DND-41 (cell line): Measurements from ENCODE around the gene UPF3A.

Source experiments
- ATAC-seq: fragments of 200-7000 bp; cut with Tn5 transposase; 3 replicates; pipeline ENCODE4 v1.9.1; 2021; ENCODE audit warnings: low read depth; ENCODE audit not compliant: insufficient read depth
- DNase-seq: peaks from one replicate; pipeline ENCODE4 v3.0.0-alpha.2; 2020
- H2AFZ ChIP-seq: 2 replicates; pipeline ENCODE4 v1.6.0; 2012; ENCODE audit warnings: low read depth, low read length
- H3K27ac ChIP-seq: 2 replicates; pipeline ENCODE4 v1.5.1; 2012; ENCODE audit warnings: low read length, inconsistent platforms
- H3K27me3 ChIP-seq: fragments of 200-600 bp; sonication (generic); 2 replicates; pipeline ENCODE4 v1.6.0; 2012; ENCODE audit warnings: low read length, mild to moderate bottlenecking, inconsistent platforms; ENCODE audit not compliant: insufficient read depth, poor library complexity
- H3K36me3 ChIP-seq: 2 replicates; pipeline ENCODE4 v1.5.1; 2012; ENCODE audit warnings: low read length, inconsistent platforms; ENCODE audit not compliant: insufficient read depth
- H3K4me1 ChIP-seq: 2 replicates; pipeline ENCODE4 v1.5.1; 2012; ENCODE audit warnings: mild to moderate bottlenecking, low read length; ENCODE audit not compliant: insufficient read depth
- H3K4me2 ChIP-seq: 2 replicates; pipeline ENCODE4 v1.6.0; 2012; ENCODE audit warnings: mild to moderate bottlenecking, moderate library complexity, low read length, inconsistent platforms; ENCODE audit not compliant: insufficient read depth
- H3K4me3 ChIP-seq, 2 experiments: fragments of 200-600 bp in 1 of 2; shearing (Covaris generic) in 1 of 2; 2 replicates each; pipeline ENCODE4 v1.5.1; 2012 to 2016; ENCODE audit warnings: inconsistent platforms in 2 of 2, low read length in 2 of 2, mild to moderate bottlenecking in 2 of 2, low read depth in 1 of 2, moderate library complexity in 1 of 2
- H3K79me2 ChIP-seq: 2 replicates; pipeline ENCODE4 v1.6.0; 2012; ENCODE audit warnings: low read length, inconsistent platforms; ENCODE audit not compliant: insufficient read depth
- H3K9ac ChIP-seq: 2 replicates; pipeline ENCODE4 v1.6.0; 2012; ENCODE audit warnings: low read depth, mild to moderate bottlenecking, inconsistent platforms, low read length, moderate library complexity
- H3K9me3 ChIP-seq: 2 replicates; pipeline ENCODE4 v1.5.1; 2012; ENCODE audit warnings: low read length, moderate library complexity, mild to moderate bottlenecking, inconsistent platforms; ENCODE audit not compliant: insufficient read depth, severe bottlenecking
- H4K20me1 ChIP-seq: 2 replicates; pipeline ENCODE4 v1.6.0; 2012; ENCODE audit warnings: low read length; ENCODE audit not compliant: insufficient read depth
- EZH2 ChIP-seq: IDR thresholded peaks from 3 replicates; pipeline ENCODE4 v1.6.1; 2012; ENCODE audit warnings: borderline replicate concordance, low read depth, mild to moderate bottlenecking, moderate library complexity, low read length, inconsistent platforms; ENCODE audit not compliant: severe bottlenecking
- TF ChIP-seq, protein P1 (sequence below): IDR thresholded peaks from 2 replicates; pipeline ENCODE4 v1.5.1; 2012; ENCODE audit warnings: borderline replicate concordance, low read length, moderate library complexity, mild to moderate bottlenecking; ENCODE audit not compliant: poor library complexity, severe bottlenecking; ENCODE audit errors: extremely low read depth

Gene UPF3A

DNA sequence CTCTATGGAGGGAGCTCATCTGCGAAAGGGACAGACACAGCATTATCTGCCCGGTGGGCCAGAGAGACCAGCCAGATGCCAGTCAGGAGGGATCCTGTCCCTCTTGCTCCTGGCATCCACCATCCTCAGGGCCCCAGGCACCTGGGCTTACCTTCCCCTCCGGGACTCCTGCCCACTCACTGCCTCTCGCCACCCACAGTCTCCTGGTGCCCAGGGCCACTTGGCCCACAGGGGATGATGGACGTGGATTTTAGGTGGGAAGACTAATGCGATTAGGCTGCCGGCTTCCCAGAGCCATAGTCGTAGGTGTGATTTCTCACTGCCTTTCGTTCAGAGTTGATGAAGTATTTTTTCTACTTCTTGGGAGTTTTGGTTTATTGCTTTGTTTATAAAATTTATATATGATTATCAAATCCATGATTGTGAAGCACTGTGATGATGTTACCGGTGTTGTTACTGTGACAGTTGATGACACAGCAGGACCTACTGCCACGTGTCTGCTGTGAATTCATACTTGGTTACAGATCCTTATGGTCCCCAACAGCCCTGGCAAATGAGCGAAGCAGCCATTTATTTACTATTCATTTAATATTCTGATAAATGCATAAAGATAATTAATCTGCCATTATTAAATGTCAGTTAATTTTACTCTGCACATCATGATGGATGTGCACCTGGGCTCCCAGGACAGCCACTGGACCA lies 18.4 kb downstream of the UPF3A start:
- Histone ChIP-seq H3K36me3 (peaks cover 73% of the 10 kb centered on the region), H3K27ac (no peak overlapping the region), H3K27me3 (no peaks in the 10 kb centered on the region), H3K4me2 (no peak overlapping the region), H2AFZ (no peak overlapping the region), H3K4me1 (no peaks in the 10 kb centered on the region), H3K9me3 (no peaks in the 10 kb centered on the region), H4K20me1 (peaks cover 4% of the 10 kb centered on the region; the same call in 1 of the 2 replicates), H3K79me2 (peaks cover 3% of the 10 kb centered on the region; the same call in 1 of the 2 replicates), H3K4me3 (no peak overlapping the region), H3K9ac (no peak overlapping the region)
- no peak for ATAC-seq
- no peak for DNase-seq
- TF ChIP-seq, protein P1, sequence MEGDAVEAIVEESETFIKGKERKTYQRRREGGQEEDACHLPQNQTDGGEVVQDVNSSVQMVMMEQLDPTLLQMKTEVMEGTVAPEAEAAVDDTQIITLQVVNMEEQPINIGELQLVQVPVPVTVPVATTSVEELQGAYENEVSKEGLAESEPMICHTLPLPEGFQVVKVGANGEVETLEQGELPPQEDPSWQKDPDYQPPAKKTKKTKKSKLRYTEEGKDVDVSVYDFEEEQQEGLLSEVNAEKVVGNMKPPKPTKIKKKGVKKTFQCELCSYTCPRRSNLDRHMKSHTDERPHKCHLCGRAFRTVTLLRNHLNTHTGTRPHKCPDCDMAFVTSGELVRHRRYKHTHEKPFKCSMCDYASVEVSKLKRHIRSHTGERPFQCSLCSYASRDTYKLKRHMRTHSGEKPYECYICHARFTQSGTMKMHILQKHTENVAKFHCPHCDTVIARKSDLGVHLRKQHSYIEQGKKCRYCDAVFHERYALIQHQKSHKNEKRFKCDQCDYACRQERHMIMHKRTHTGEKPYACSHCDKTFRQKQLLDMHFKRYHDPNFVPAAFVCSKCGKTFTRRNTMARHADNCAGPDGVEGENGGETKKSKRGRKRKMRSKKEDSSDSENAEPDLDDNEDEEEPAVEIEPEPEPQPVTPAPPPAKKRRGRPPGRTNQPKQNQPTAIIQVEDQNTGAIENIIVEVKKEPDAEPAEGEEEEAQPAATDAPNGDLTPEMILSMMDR: no peak
- no peak for TF ChIP-seq EZH2

DNA sequence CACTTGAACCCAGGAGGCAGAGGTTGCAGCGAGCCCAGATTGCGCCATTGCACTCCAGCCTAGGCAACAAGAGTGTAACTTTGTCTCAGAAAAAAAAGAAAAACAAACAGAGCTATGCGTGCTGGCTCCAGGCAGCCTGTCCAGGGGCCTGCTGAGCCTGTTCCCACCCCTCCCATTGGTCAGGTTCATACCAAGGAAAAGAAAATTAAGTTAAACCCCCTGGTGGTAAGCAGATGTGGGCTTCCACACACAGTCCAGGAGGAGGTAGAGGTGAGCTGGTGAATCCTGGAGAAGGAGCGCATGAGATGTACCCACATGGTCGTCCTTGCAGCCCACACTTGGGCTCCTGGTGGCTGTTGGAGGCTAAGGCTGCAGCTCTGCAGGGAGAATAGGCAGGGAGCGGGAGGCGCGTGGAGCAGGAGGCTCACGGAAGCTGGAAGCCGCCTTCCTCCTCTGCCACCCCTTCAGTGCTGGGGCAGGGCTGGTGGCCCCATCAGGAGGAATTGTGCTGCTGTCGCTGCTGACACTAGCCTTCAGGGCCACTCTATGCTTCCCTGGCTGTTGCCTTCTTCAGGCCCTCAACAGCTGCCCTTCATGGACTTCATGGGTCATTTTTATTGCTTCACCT lies 22.4 kb downstream of the UPF3A start:
- Histone ChIP-seq H3K9me3 (no peaks in the 10 kb centered on the region), H3K27me3 (no peaks in the 10 kb centered on the region), H3K4me3 (no peak overlapping the region), H2AFZ (no peak overlapping the region), H3K4me2 (no peak overlapping the region), H3K4me1 (no peaks in the 10 kb centered on the region), H3K9ac (no peak overlapping the region), H4K20me1 (no peaks in the 10 kb centered on the region), H3K79me2 (no peaks in the 10 kb centered on the region), H3K27ac (no peak overlapping the region), H3K36me3 (peaks cover 62% of the 10 kb centered on the region)
- no peak for DNase-seq
- TF ChIP-seq EZH2: no peak
- TF ChIP-seq, protein P1: no peak
- ATAC-seq: no peak

DNA sequence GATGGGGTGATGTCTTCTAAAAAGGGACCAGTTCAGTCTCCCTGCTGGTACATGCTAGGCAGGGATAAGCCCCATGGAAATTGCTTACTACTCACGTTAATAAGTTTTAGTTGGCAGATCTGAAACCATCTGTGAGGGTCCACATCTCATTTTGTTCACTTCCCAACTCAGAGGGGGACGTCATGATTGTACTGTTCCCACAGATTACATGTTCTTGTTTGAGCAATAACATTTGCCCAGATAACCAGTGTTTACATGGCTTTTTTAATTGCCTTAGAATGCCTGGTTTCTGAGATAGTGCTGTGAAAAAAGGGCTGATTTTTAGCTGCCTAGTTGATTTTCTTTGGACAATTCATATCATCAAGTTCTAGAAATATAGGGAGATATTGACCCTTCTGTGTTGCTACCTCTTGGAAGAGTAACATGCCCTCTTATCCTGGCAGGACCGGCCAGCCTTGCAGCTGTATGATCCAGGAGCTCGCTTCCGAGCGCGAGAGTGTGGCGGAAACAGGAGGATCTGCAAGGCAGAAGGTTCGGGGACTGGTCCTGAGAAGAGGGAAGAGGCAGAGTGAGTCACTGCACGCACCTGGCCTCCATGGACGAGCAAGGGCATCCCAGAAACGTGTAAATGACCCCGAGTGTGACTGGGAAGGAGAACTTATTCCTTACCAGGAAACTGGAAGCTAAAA lies 23.1 kb downstream of the UPF3A start:
- no peaks in the 10 kb centered on the region for H3K4me1 ChIP-seq
- H2AFZ ChIP-seq: no peak overlapping the region
- no peaks in the 10 kb centered on the region for H3K9me3 ChIP-seq
- H3K9ac ChIP-seq: no peak overlapping the region
- no peaks in the 10 kb centered on the region for H3K79me2 ChIP-seq
- no peak overlapping the region for H3K27ac ChIP-seq
- no peak overlapping the region for H3K4me2 ChIP-seq
- ATAC-seq: no peak
- H3K36me3 ChIP-seq: peaks cover 55% of the 10 kb centered on the region
- no peak for TF ChIP-seq EZH2
- TF ChIP-seq, protein P1: no peak
- H4K20me1 ChIP-seq: no peaks in the 10 kb centered on the region
- no peaks in the 10 kb centered on the region for H3K27me3 ChIP-seq
- H3K4me3 ChIP-seq: no peak overlapping the region
- no peak for DNase-seq
